HG02943 (cell line): Measurements from ENCODE around the gene DDX49.
"Not testable (repeated sequence)": the region's sequence is repeated elsewhere in the genome, so short reads cannot be mapped to it uniquely, and the experiment has no call there.

Experiments
- ATAC-seq: cut with Tn5 transposase; IDR thresholded peaks from one replicate; pipeline ENCODE4 v1.9.1; 2021; ENCODE audit warnings: mild to moderate bottlenecking, low read depth, moderate library complexity; ENCODE audit not compliant: unreplicated experiment

The DDX49 gene

GRCh38 chr19:18940769-18941627, 21.5 kb downstream of the DDX49 start, which contains the start of gene HOMER3:
HOMER3 (minus strand) TSS chr19:18941217; CDS start chr19:18938982, 2,235 bp downstream.
- no peak for ATAC-seq

- no peak for ATAC-seq
These were observed 22.3 kb downstream of the DDX49 start for GRCh38 chr19:18941628-18942354.

DNA sequence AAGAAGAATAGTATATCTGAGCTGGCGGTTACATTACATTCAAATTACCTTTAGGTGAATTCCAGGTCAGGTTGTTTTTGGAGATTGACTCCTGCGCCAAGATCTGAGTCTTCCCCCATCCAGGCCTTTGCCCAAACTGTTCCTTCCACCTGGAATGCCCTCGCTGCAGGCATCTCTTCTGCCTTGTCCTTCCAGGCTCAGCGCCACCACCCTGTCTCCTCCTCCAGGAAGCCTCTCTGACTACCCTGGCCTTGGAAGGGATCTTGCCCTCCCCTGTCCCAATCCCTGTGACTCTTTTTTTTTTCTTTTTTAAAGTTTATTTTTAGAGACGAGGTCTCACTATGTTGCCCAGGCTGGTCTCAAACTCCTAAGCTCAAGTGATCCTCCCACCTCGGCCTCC, 23.2 kb downstream of the DDX49 start:
- ATAC-seq, result no peak

DNA sequence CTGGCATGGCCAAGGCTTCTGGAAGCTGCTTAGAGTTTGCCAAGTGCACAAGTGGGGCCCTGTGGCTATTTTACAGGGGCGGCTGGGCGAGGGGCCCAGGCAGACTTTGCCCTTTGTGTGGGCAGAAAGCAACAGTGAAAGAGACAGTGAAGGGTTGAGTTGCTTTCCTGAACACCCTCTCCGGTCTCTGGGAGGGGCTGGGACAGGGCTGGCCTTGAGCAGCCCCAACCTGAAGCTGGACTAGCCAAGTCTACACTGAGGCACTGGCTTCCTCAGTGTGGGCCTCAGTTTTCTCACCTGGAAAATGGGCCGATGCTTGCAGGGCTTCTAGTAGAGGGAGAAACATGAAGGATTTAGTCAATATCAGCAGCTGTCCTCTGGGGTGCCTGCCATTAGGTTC, 23.9 kb downstream of the DDX49 start:
- ATAC-seq, result no peak

DNA sequence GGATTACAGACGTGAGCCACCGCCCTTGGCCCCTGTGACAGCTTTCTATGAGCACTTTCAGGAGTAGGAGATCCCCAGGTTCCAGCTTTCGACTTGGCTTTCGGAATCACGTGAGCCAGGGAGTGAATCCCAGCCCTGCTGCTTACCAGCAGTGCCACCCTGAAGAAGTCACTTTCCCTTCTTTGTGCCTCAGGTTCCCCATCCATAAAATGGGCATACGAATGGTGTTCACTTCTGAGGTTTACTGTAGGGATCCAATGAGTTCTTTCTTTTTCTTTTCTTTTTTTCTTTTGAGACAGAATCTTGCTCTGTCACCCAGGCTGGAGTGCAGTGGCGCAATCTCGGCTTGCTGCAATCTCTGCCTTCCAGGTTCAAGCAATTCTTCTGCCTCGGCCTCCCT, 25.8 kb downstream of the DDX49 start:
- ATAC-seq, result no peak

DNA sequence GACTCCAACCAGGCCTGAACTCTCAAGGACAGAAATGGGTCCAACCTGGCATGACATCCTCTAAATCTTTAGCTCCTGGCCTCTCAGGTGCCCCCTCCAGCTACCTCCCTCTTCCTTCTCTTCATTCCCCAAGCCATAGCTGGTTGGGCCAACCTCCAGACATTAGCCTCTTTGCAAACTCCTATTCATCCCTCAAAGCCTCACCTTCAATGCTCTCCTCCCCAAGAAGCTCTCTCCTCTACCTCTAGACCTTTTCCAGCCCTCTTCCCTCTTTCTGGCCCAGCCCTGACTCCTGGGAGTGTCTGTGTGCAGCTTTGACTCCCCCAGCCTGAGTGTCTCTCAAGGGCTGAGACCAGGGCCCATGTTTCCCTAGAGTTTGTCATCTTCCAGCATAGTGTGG, 26.8 kb downstream of the DDX49 start:
- no peak for ATAC-seq

- ATAC-seq, result no peak
These were observed 27.4 kb downstream of the DDX49 start for GRCh38 chr19:18946918-18947317.

- ATAC-seq, result no peak
These were observed 28.8 kb downstream of the DDX49 start for GRCh38 chr19:18948075-18948975.

GRCh38 chr19:18948976-18949356, 29.5 kb downstream of the DDX49 start:
- ATAC-seq, result no peak

GRCh38 chr19:18949858-18950257, 30.3 kb downstream of the DDX49 start:
- ATAC-seq, result no peak

GRCh38 chr19:18951721-18952281, 32.3 kb downstream of the DDX49 start:
- ATAC-seq, result no peak

- not testable (repeated sequence) for ATAC-seq
These were observed 33.0 kb downstream of the DDX49 start for GRCh38 chr19:18952364-18953003.

- ATAC-seq, result no peak
These were observed 34.6 kb downstream of the DDX49 start for GRCh38 chr19:18954094-18954493.

- ATAC-seq, result no peak
These were observed 35.5 kb downstream of the DDX49 start for GRCh38 chr19:18955042-18955441.

GRCh38 chr19:18960370-18960769, 40.9 kb downstream of the DDX49 start:
- ATAC-seq, result no peak

DNA sequence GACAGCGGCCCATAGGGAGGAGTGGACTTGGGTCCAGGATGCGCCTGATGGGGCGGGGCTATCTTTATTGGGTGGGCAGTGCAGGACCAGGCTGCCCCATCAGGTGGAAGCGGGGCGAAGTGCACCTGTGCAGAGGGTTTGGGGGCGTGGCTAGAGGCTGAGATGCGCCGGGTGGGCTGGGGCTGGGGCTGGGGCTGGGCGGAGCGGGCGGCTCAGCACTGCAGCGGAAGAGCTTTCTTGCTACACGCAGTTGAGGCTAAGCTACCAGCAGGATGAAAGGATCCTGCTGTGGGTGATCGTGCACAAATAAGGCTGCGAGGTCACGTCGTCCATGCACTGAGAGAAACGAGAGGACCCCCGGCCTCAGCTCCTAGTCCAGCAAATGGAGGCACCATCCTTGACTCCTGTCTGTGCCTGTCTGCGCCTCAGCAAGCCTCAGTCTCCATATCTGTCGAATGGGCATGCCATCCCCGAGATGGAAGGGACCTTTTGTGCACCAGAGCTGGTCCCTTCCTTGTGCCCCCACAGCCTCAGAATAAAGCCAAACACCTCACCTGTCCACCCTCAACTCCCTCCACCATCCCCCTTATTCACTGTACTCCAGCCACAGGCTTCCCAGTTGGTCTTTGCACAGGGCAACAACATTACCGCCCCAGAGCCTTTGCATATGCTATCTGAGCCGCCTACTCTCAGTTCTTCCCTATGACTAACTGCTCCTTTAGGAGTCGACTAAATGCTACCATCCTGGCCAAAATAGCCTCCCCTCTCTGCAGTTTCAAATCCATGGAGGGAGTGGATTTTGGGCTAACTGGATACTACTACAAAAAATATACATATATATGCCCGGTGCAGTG, 42.5 kb downstream of the DDX49 start:
- ATAC-seq, result no peak

DNA sequence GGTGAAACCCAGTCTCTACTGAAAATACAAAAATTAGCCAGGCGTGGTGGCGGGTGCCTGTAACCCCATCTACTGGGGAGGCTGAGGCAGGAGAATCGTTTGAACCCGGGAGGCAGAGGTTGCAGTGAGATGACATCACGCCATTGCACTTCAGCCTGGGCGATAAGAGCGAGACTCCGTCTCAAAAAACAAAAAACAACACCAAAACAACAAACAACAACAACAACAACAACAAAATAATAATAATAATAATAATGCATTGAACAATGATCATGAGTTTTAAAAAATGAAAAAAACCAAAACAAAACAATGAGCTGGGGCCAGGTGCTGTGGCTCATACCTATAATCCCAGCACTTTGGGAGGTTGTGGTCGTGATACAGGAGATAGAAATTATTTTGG, 44.6 kb downstream of the DDX49 start:
- ATAC-seq, result no peak

DNA sequence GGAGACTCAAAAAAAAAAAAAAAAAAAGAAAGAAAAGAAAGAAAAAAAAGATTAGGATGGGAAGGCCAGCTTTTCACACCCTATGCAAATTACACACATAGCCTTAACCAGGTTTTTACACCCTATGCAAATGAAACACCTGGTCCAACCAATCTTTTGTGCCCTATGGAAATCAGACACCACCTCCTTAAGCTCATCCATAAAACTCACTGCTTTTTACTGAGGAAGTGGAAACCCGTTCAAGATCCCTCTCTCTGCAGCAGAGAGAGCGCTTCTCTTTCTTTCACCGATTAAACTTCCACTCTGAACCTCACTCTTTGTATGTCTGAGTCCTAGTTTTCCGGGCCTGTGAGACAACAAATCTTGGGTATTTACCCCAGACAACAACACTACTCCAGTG, 46.8 kb downstream of the DDX49 start:
- no peak for ATAC-seq
